HG03571 (cell line): ENCODE measurements around the gene REC114.
"Not testable (repeated sequence)": the region's sequence is repeated elsewhere in the genome, so short reads cannot be mapped to it uniquely, and the experiment has no call there.

ENCODE experiments used
- ATAC-seq: cut with Tn5 transposase; IDR thresholded peaks from one replicate; pipeline ENCODE4 v1.9.1; 2021; ENCODE audit not compliant: unreplicated experiment

Gene REC114, protein sequence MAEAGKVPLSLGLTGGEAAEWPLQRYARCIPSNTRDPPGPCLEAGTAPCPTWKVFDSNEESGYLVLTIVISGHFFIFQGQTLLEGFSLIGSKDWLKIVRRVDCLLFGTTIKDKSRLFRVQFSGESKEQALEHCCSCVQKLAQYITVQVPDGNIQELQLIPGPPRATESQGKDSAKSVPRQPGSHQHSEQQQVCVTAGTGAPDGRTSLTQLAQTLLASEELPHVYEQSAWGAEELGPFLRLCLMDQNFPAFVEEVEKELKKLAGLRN

DNA sequence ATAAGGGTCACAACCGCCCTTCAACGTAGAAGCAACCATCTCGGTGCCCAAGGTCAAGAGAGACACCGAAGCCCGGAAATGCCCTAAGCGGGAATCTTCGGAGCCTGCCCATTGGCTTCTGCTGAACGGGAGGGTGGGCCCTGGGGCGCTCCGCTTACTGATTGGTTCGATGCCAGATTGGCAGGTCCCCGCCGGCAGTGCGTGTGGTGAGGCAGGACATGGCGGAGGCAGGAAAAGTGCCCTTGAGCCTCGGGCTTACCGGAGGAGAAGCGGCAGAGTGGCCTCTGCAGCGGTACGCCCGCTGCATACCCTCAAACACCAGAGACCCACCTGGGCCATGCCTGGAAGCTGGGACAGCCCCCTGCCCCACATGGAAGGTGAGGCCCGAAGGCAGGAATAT is at the start of gene REC114:
REC114 (plus strand) TSS at position 197 of the 400 bp plus-strand sequence; CDS start at position 219, 22 bp downstream.
- ATAC-seq, result no peak

DNA sequence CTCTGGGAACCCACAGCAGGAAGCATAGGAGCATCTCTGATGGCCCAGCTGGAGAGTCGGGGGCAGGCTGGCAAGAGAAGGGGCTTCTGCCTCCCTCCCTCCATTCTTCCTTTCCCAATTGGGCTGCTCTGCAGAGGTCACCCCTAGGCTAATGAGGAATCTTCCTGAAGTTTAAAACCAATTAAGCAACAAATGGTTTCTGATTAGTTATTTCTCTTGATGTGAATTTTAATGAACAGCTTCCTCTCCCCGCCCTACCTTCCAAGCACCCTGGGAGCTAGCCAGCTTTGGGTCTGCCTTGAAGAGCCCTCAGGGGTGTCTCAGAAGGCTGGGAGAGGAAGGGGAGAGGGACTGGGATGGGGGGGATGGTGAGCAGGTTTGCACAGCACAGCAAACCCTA is 49.6 kb upstream of the REC114 start:
- ATAC-seq, result no peak

DNA sequence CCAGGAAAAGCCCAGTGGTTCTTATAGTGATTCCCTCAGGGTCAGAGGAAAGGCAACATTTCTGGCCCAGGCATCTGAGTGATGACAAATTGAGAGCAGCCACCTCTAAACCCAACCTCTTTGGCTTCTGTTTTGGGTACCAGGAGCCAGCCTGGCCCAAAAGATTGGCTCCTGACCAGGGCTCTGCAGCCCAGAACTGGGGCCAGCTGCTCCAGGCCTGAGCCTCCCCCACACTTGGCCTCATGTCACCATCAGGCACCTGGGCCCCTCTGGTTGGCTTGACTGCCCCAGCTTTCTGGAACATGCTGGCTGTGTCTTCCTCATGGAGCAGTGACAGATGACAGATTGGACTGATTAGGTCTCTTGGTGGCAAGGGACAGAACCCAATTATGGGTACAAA is 48.2 kb upstream of the REC114 start:
- ATAC-seq, result no peak

DNA sequence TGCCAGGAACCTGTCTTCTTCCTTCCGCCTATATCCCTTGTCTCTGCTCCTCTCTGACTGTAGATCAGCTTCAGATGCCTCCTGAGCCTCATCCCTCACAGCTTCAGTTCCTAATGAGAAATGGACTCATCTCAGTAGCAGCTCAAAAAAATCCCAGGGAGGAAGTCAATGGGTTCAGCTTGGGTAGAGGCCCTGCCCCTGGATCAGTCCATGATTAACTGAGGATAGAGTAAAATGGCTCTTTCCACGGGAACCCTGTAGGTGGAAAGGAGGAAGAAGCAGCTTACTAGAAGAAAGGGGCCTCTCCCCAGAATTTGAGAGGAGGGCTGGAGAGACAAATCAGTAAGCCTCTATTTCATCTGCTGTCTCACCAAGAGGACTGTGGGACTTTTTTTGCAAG is 47.3 kb upstream of the REC114 start:
- ATAC-seq, result no peak

DNA sequence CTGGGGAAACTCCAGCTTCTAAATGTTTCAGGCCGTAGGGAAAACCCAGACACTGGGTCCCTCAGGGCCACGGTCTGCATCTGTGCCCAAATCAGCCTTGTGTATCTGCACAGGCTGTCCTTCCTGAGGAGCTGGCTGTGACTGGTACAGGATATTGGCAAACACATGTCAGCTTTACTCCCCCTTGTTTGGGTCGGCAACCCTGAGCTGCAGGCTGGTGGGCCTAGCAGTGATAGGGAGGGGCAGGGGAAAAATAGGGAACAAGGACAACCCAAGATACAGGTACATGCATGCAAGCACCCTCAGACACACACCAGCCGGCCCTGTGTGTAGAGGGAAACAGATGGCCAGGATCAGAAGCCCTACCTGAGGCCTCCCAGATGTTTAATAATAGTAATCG is 45.5 kb upstream of the REC114 start:
- ATAC-seq, result no peak

GRCh38 chr15:73398861-73399260 is 44.1 kb upstream of the REC114 start:
- ATAC-seq, result no peak

DNA sequence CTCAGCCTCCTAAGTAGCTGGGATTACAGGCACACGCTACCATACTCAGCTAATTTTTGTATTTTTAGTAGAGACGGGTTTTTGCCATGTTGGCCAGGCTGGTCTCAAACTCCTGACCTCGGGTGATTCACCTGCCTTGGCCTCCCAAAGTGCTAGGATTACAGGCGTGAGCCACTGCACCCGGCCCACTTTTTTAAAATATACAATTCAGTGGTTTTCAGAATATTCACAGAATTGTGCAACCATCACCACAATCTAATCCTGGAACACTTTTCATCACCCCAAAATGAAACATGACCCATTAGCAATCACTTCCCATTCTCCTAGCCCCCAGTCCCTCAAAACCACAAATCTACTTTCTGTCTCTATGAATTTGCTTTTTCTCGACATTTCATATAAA is 42.7 kb upstream of the REC114 start:
- not testable (repeated sequence) for ATAC-seq

GRCh38 chr15:73403171-73403570 is 39.8 kb upstream of the REC114 start:
- ATAC-seq, result no peak

- no peak for ATAC-seq
Observed at GRCh38 chr15:73414876-73415275, 28.1 kb upstream of the REC114 start.

- ATAC-seq, result no peak
Observed at GRCh38 chr15:73424506-73424905, 18.5 kb upstream of the REC114 start.

DNA sequence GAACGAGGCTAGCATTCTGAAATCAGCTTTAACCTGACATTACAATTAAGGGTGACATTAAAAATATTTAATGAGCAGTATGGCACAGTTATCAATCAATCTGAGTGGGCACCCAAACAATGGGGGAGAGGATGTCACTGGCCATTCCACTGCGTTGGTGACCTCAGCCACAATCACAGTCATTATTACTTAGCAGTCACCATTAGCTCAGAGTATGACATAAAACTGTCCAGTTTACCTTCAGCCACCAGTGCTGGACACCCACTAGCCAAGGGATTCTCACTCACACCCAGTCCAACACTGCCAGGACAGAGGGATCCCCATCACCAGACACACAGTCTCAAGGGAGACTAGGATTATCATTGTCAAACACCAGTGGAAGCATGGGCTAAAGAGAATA is 17.5 kb upstream of the REC114 start:
- ATAC-seq, result no peak

- no peak for ATAC-seq
Observed at GRCh38 chr15:73426323-73426994, 16.5 kb upstream of the REC114 start.

GRCh38 chr15:73431329-73431728 is 11.6 kb upstream of the REC114 start:
- ATAC-seq, result not testable (repeated sequence)

- no peak for ATAC-seq
Observed at GRCh38 chr15:73433873-73434272, 9.1 kb upstream of the REC114 start.

DNA sequence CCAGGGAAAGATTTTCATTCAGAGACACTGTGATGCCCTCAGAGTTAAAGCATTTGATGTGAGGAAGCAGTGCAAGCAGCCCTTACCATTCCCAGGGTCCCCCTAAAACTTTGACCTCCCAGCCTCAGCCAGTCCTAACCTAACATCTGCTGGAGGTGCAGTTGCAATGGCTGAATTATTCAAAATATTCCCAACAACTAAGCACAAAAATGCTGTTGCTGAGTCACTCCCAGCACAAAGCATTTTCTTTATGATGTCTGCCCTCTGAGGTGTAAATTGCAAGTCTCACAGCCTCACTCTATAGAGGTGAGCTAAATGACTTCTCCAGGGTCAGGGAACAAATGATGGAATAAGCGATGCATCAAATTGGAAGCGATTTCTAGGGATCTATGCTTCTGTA is 6.4 kb upstream of the REC114 start:
- no peak for ATAC-seq

GRCh38 chr15:73437543-73438109 is 5.3 kb upstream of the REC114 start:
- ATAC-seq, result no peak

- ATAC-seq, result no peak
Observed at GRCh38 chr15:73438651-73439050, 4.3 kb upstream of the REC114 start.

DNA sequence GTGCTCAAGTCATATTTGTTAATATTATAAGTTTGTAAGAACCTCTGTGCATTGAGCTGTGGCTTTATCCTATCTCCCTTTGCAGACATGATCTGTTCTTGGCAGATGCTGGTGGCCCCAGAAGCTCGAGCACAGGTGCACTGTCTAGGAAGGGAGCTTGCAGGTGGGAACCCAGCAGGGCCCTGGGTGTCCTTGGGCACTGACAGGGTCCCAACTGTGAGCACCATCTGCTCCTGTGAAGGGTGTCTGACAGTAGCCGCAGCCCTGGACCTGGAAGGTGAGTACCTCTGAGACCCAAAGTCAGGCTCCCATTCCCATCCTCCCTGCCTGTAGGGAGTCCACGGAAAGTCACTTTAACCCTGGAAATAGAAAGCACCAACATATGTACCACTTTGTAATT is 2.4 kb upstream of the REC114 start:
- no peak for ATAC-seq

DNA sequence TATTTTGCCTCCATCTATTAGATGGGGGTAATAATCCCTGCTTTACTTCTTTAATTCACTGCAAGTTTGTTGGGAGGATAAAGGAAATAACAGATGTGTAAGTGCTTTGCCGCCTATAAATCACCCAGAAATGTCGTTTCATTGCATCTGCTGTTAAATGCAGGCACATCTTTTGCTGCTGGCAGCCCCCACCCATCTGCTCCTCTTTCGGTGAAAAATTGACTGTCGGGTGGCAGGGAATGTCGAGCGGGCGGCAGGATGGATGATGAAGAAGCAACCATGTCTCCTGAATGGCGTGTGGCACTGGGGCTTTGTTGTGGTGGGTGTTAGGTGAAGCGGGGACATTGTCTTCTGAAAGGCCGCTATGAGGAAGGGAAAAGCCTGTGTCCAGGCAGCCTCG is 543 bp upstream of the REC114 start:
- ATAC-seq, result no peak

DNA sequence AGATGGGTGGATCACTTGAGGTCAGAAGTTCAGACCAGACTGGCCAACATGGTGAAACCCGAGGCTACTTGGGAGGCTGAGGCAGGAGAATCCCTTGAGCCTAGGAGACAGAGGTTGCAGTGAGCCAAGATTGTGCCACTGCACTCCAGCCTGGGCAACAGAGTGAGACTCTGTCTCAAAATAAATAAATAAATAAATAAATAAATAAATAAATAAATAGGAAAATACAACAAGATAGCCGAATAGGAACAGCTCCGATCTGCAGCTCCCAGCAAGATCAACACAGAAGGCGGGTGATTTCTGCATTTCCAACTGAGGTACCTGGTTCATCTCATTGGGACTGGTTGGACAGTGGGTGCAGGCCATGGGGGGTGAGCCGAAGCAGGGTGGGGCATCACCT is 4.5 kb downstream of the REC114 start:
- ATAC-seq, result not testable (repeated sequence)

DNA sequence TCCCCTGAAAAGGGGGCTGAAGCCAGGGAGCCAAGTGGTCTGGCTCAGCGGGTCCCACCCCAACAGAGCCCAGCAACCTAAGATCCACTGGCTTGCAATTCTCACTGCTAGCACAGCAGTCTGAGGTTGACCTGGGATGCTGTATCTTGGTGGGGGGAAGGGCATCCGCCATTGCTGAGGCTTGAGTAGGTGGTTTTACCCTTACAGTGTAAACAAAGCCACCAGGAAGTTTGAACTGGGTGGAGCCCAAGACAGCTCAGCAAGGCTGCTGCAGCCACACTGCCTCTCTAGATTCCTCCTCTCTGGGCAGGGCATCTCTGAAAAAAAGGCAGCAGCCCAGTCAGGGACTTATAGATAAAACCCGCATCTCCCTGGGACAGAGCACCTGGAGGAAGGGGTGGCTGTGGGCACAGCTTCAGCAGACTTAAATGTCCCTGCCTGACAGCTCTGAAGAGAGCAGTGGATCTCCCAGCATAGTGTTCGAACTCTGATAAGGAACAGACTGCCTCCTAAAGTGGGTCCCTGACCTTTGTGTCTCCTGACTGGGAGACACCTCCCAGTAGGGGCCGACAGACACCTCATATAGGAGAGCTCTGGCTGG is 5.3 kb downstream of the REC114 start:
- not testable (repeated sequence) for ATAC-seq

DNA sequence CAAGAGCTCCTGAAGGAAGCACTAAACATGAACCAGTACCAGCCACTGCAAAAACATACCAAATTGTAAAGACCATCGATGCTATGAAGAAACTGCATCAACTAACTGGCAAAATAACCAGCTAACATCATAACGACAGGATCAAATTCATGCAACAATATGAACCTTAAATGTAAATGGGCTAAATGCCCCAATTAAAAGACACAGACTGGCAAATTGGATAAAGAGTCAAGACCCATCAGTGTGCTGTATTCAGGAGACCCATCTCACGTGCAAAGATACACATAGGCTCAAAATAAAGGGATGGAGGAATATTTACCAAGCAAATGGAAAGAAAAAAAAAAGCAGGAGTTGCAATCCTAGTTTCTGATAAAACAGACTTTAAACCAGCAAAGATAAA is 7.0 kb downstream of the REC114 start:
- ATAC-seq, result not testable (repeated sequence)
